K562 (cell line): Measurements from ENCODE around the gene SLC14A1. TPM values are rescaled to one million over a fixed set of nuclear protein-coding genes. Genes with fewer than 3 reads are reported as not detected.

Experiments
- ATAC-seq: fragments of 200-7000 bp; cut with Tn5 transposase; 3 replicates; pipeline ENCODE4 v1.9.1; 2020; ENCODE audit warnings: moderate library complexity
- BruUV-seq: library from RNA; stranded (reverse); fragments of 400-500 nt; replicated peaks from 2 replicates; lab custom pipeline; 2021; lab: Mats Ljungman, UMichigan
- CTCF ChIA-PET: fragments of 300-600 bp; formaldehyde crosslinking; extraction: SDS; loops from one replicate; lab custom pipeline; 2021; ENCODE audit warnings: low intra/inter-chr PET ratio; lab: Yijun Ruan, JAX
- POLR2A ChIA-PET: fragments of 300-600, 350-650 bp; sonication (Branson Sonifier 250); formaldehyde crosslinking; extraction: SDS; loops from one replicate; lab custom pipeline; 2021; ENCODE audit warnings: antibody characterized with exemption, inconsistent platforms; lab: Yijun Ruan, JAX
- DNase-seq, 4 experiments: peaks; one replicate each; pipeline versions ENCODE4 v3.0.0 to v3.0.0-alpha.2; 2011 to 2018; ENCODE audit warnings: low spot score in 3 of 4, mixed read lengths in 3 of 4; ENCODE audit errors: extremely low read depth in 1 of 4
- FAIRE-seq: peaks from 2 replicates; lab custom pipeline; 2011; peaks lifted over from hg19 to GRCh38; lab: Jason Lieb, UNC
- H2AFZ ChIP-seq: 2 replicates; pipeline ENCODE4 v1.6.0; 2011; ENCODE audit warnings: low read depth, low read length, control low read depth, inconsistent platforms
- H3K27ac ChIP-seq: fragments of 200-600 bp; 3 replicates; pipeline ENCODE4 v1.8.0; 2011; ENCODE audit warnings: low read depth, mild to moderate bottlenecking, control low read depth, inconsistent platforms, low read length, moderate library complexity, mixed read lengths; ENCODE audit errors: extremely low read depth
- H3K27me3 ChIP-seq, 2 experiments: fragments of 300-600 bp in 1 of 2; 2 replicates in 1 of 2; 3 replicates in 1 of 2; pipeline versions ENCODE4 v1.6.0 to v1.8.0; 2011; ENCODE audit warnings: inconsistent platforms in 2 of 2, low read length in 2 of 2, mild to moderate bottlenecking in 1 of 2, mixed read lengths in 1 of 2, moderate library complexity in 1 of 2; ENCODE audit not compliant: control insufficient read depth in 2 of 2, insufficient read depth in 2 of 2
- H3K36me3 ChIP-seq: fragments of 300-600 bp; 3 replicates; pipeline ENCODE4 v1.8.0; 2011; ENCODE audit warnings: mild to moderate bottlenecking, low read length, inconsistent platforms; ENCODE audit not compliant: control insufficient read depth, insufficient read depth
- H3K4me1 ChIP-seq, 2 experiments: fragments of 200-600 bp in 1 of 2; replicated peaks in 1 of 2; 2 replicates in 1 of 2; 3 replicates in 1 of 2; pipeline versions ENCODE4 v1.5.1 to v1.8.0; 2011; ENCODE audit warnings: inconsistent platforms in 2 of 2, low read length in 2 of 2, mild to moderate bottlenecking in 1 of 2, mixed read lengths in 1 of 2, moderate library complexity in 1 of 2; ENCODE audit not compliant: control insufficient read depth in 2 of 2, insufficient read depth in 2 of 2
- H3K4me2 ChIP-seq: 2 replicates; pipeline ENCODE4 v1.6.1; 2011; ENCODE audit warnings: low read length, control low read depth, inconsistent platforms, mixed read lengths; ENCODE audit not compliant: insufficient read depth
- H3K4me3 ChIP-seq: fragments of 200-600 bp; sonication (generic), shearing (Covaris generic); 2 replicates; pipeline ENCODE4 v1.5.1; 2016; ENCODE audit warnings: control low read depth, inconsistent platforms
- H3K79me2 ChIP-seq: fragments of 200-600 bp; 3 replicates; pipeline ENCODE4 v1.8.0; 2011; ENCODE audit warnings: low read length, inconsistent platforms; ENCODE audit not compliant: control insufficient read depth, insufficient read depth
- H3K9ac ChIP-seq, 2 experiments: 2 replicates each; pipeline versions ENCODE4 v1.6.0 to v1.6.1; 2011; ENCODE audit warnings: low read depth in 2 of 2, low read length in 2 of 2, control low read depth in 1 of 2, inconsistent platforms in 1 of 2, mild to moderate bottlenecking in 1 of 2, mixed read lengths in 1 of 2; ENCODE audit not compliant: insufficient read depth in 1 of 2
- H3K9me1 ChIP-seq: one replicate; pipeline ENCODE4 v1.6.0; 2011; ENCODE audit warnings: inconsistent platforms, mild to moderate bottlenecking, low read length, moderate library complexity; ENCODE audit not compliant: control insufficient read depth, insufficient read depth
- H3K9me3 ChIP-seq: replicated peaks from 2 replicates; pipeline ENCODE4 v1.5.1; 2011; ENCODE audit warnings: low read depth, low read length, inconsistent platforms; ENCODE audit not compliant: control insufficient read depth, insufficient read depth
- H4K20me1 ChIP-seq: replicated peaks from 2 replicates; pipeline ENCODE4 v1.6.1; 2011; ENCODE audit warnings: low read length, inconsistent platforms, mixed read lengths; ENCODE audit not compliant: control insufficient read depth, insufficient read depth
- CSDE1 ChIP-seq, 2 experiments: fragments of 450-650 bp; IDR thresholded peaks; 2 replicates each; pipeline ENCODE4 v1.6.1; 2016; ENCODE audit warnings: mild to moderate bottlenecking in 1 of 2
- ESRRB ChIP-seq: fragments of 250-450 bp; sonication (Bioruptor Pico); IDR thresholded peaks from 2 replicates; pipeline ENCODE4 v1.5.0; 2020; ENCODE audit warnings: mild to moderate bottlenecking, moderate library complexity, borderline replicate concordance
- IRF2 ChIP-seq: sonication (generic); formaldehyde crosslinking; IDR thresholded peaks from 2 replicates; pipeline ENCODE4 v1.8.1; 2022; ENCODE audit warnings: mild to moderate bottlenecking, missing genetic modification reagents
- NFIX ChIP-seq: fragments of 250-450 bp; sonication (Bioruptor Pico); IDR thresholded peaks from 2 replicates; pipeline ENCODE4 v1.4.0; 2020; ENCODE audit warnings: low read depth, mild to moderate bottlenecking, moderate library complexity
- PPARD ChIP-seq: fragments of 250-450 bp; sonication (Bioruptor Pico); IDR thresholded peaks from 2 replicates; pipeline ENCODE4 v1.8.0; 2022; ENCODE audit warnings: inconsistent platforms, mild to moderate bottlenecking, moderate library complexity
- RAD21 ChIP-seq, 2 experiments: fragments of 250-450 bp in 1 of 2; fragments of 450-650 bp in 1 of 2; sonication (Bioruptor Pico) in 1 of 2; formaldehyde crosslinking in 1 of 2; IDR thresholded peaks in 1 of 2; conservative IDR thresholded peaks in 1 of 2; 2 replicates each; pipeline versions ENCODE4 v1.4.0 to v1.8.0; 2020 to 2022; ENCODE audit warnings: mild to moderate bottlenecking in 2 of 2, moderate library complexity in 1 of 2
- SMAD1 ChIP-seq: fragments of 150-350 bp; IDR thresholded peaks from 2 replicates; pipeline ENCODE4 v1.6.1; 2014; ENCODE audit warnings: low read length, low read depth; ENCODE audit not compliant: partially characterized antibody
- WGBS: fragments of 100-300 bp; shearing (Covaris generic); methylation state at CpG from one replicate; pipeline ENCODE4 v1.1.6; 2016; ENCODE audit warnings: low coverage, mixed read lengths; ENCODE audit not compliant: insufficient coverage; ENCODE audit errors: missing lambda C conversion rate; 5-methylcytosine and 5-hydroxymethylcytosine counted together
- in situ Hi-C: fragments of 300-500 bp; cut with MboI; formaldehyde crosslinking; loops from 4 replicates; pipeline ENCODE4 v1.15.0; 2018; ENCODE audit warnings: inconsistent platforms, mixed read lengths
- intact Hi-C: fragments of 100-400 bp; cut with micrococcal nuclease; formaldehyde crosslinking; loops from 2 replicates; pipeline ENCODE4 v1.14.2; 2022
- polyA plus RNA-seq, 8 experiments: library from polyadenylated mRNA; depleted of rRNA in 4 of 8; stranded (reverse) in 5 of 8; unstranded in 3 of 8; fragments of >200 nt; fragmentation: Nextera tagmentation in 2 of 8; fragmentation: Illumina TruSeq in 1 of 8; extraction: Ambion mirVana in 2 of 8; extraction: Trizol in 1 of 8; gene quantifications; 2 replicates each; pipeline versions ENCODE4 v1.2.1 to v1.2.3, GENCODE V29; 2011 to 2014; ENCODE audit warnings: inconsistent platforms in 1 of 8, missing spikeins in 1 of 8
- total RNA-seq, 7 experiments: library from RNA; depleted of rRNA in 6 of 7; stranded (reverse); fragments of >200 nt in 6 of 7; fragmentation: Illumina TruSeq in 2 of 7; extraction: Trizol in 2 of 7; gene quantifications; 2 replicates each; pipeline versions ENCODE4 v1.2.1 to v1.2.3, GENCODE V29; 2011 to 2021; ENCODE audit warnings: low replicate concordance in 1 of 7
- TF ChIP-seq, protein P1 (sequence below), 2 experiments: fragments of 450-650 bp; formaldehyde crosslinking in 1 of 2; IDR thresholded peaks; 2 replicates each; pipeline versions ENCODE4 v1.4.0 to v1.6.1; 2014 to 2020; ENCODE audit warnings: mild to moderate bottlenecking in 2 of 2, borderline replicate concordance in 1 of 2, low read depth in 1 of 2
- TF ChIP-seq, protein P2 (sequence below): fragments of 250-450 bp; sonication (Bioruptor Pico); IDR thresholded peaks from 2 replicates; pipeline ENCODE4 v1.8.0; 2022; ENCODE audit warnings: inconsistent platforms
- TF ChIP-seq, protein P3 (sequence below): sonication (generic); formaldehyde crosslinking; IDR thresholded peaks from 2 replicates; pipeline ENCODE4 v1.8.0; 2022; ENCODE audit warnings: missing genetic modification reagents, mild to moderate bottlenecking, borderline replicate concordance

SLC14A1 gene
- total and polyA plus RNA-seq, 9 of the 15 experiments (the other 6 are each of a cell fraction or from before 2014, with no cell fraction given): 0.14 to 0.40 (median 0.20) TPM; not detected in 6

DNA sequence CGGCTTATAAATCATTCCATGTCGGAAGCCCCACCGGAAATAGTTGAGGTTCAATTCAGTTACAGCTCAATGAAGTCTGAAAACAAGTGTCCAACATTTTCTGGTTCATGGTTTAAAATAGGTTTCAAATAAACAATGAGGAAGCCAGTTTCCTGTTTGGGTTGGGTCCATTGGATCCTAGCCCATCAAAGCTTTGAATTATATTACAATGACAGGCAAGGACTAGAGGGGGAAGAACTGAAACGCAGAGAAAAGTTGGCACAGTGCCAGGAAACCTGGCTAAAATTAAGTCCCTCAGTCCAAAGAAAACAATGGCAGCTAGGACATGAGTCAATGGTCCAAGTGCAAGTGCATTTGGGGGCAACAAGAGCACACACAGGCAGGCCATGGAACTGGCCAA lies 32.0 kb downstream of the SLC14A1 start:
- no peak overlapping the region for H3K27ac ChIP-seq
- no peak for ATAC-seq
- in situ Hi-C loops: no loop called here
- TF ChIP-seq IRF2 (no peak), ESRRB (CRISPR knock-in tag) (no peak), NFIX (peak; percentile 98), RAD21 (CRISPR knock-in tag; conservative IDR thresholded peaks at IDR 0.05 in 1 of 2, IDR thresholded peaks at IDR 0.05 in 1 of 2) (peak in 1 of 2 experiments; percentile 22; a peak in 1 of 4 replicates), SMAD1 (peak; percentile 93), CSDE1 (IDR thresholded peaks at IDR 0.05) (no peak), PPARD (no peak)
- TF ChIP-seq, protein P1, sequence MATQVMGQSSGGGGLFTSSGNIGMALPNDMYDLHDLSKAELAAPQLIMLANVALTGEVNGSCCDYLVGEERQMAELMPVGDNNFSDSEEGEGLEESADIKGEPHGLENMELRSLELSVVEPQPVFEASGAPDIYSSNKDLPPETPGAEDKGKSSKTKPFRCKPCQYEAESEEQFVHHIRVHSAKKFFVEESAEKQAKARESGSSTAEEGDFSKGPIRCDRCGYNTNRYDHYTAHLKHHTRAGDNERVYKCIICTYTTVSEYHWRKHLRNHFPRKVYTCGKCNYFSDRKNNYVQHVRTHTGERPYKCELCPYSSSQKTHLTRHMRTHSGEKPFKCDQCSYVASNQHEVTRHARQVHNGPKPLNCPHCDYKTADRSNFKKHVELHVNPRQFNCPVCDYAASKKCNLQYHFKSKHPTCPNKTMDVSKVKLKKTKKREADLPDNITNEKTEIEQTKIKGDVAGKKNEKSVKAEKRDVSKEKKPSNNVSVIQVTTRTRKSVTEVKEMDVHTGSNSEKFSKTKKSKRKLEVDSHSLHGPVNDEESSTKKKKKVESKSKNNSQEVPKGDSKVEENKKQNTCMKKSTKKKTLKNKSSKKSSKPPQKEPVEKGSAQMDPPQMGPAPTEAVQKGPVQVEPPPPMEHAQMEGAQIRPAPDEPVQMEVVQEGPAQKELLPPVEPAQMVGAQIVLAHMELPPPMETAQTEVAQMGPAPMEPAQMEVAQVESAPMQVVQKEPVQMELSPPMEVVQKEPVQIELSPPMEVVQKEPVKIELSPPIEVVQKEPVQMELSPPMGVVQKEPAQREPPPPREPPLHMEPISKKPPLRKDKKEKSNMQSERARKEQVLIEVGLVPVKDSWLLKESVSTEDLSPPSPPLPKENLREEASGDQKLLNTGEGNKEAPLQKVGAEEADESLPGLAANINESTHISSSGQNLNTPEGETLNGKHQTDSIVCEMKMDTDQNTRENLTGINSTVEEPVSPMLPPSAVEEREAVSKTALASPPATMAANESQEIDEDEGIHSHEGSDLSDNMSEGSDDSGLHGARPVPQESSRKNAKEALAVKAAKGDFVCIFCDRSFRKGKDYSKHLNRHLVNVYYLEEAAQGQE (IDR thresholded peaks at IDR 0.05; ENCODE audit: borderline replicate concordance): no peak
- TF ChIP-seq, protein P1 (CRISPR knock-in tag; IDR thresholded peaks at IDR 0.05; ENCODE audit: low read depth): no peak
- TF ChIP-seq, protein P2, sequence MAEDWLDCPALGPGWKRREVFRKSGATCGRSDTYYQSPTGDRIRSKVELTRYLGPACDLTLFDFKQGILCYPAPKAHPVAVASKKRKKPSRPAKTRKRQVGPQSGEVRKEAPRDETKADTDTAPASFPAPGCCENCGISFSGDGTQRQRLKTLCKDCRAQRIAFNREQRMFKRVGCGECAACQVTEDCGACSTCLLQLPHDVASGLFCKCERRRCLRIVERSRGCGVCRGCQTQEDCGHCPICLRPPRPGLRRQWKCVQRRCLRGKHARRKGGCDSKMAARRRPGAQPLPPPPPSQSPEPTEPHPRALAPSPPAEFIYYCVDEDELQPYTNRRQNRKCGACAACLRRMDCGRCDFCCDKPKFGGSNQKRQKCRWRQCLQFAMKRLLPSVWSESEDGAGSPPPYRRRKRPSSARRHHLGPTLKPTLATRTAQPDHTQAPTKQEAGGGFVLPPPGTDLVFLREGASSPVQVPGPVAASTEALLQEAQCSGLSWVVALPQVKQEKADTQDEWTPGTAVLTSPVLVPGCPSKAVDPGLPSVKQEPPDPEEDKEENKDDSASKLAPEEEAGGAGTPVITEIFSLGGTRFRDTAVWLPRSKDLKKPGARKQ (CRISPR knock-in tag): no peak
- TF ChIP-seq, protein P3, sequence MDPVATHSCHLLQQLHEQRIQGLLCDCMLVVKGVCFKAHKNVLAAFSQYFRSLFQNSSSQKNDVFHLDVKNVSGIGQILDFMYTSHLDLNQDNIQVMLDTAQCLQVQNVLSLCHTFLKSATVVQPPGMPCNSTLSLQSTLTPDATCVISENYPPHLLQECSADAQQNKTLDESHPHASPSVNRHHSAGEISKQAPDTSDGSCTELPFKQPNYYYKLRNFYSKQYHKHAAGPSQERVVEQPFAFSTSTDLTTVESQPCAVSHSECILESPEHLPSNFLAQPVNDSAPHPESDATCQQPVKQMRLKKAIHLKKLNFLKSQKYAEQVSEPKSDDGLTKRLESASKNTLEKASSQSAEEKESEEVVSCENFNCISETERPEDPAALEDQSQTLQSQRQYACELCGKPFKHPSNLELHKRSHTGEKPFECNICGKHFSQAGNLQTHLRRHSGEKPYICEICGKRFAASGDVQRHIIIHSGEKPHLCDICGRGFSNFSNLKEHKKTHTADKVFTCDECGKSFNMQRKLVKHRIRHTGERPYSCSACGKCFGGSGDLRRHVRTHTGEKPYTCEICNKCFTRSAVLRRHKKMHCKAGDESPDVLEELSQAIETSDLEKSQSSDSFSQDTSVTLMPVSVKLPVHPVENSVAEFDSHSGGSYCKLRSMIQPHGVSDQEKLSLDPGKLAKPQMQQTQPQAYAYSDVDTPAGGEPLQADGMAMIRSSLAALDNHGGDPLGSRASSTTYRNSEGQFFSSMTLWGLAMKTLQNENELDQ: no peak

More for the DNA sequence above, 32.0 kb downstream of the SLC14A1 start:
- Histone ChIP-seq H3K36me3 (no peaks in the 10 kb centered on the region), H3K27me3 (no peaks in the 10 kb centered on the region; a peak in 1 of 5 replicates), H4K20me1 (no peaks in the 10 kb centered on the region), H3K4me3 (no peak overlapping the region), H3K4me1 (no peaks in the 10 kb centered on the region; a peak in 1 of 5 replicates), H3K9me3 (no peaks in the 10 kb centered on the region), H3K9me1 (no peaks in the 10 kb centered on the region), H3K4me2 (no peak overlapping the region), H2AFZ (no peak overlapping the region), H3K79me2 (no peaks in the 10 kb centered on the region), H3K9ac (no peak overlapping the region)
- BruUV-seq: no TSS peak
- ChIA-PET POLR2A (no interaction called here), CTCF (no interaction called here)
- no peak for DNase-seq
- intact Hi-C loops: no loop called here
- no peak for FAIRE-seq
- 3% methylated on average over 4 of the region's 4 CpGs for WGBS
